Measurements from ENCODE around the gene POLN.

The POLN gene

GRCh38 chr4:2262145-2262943 is 20.4 kb upstream of the POLN start:
- peak; percentile 93 for DNase-seq (ENCODE audit: low read depth)

DNA sequence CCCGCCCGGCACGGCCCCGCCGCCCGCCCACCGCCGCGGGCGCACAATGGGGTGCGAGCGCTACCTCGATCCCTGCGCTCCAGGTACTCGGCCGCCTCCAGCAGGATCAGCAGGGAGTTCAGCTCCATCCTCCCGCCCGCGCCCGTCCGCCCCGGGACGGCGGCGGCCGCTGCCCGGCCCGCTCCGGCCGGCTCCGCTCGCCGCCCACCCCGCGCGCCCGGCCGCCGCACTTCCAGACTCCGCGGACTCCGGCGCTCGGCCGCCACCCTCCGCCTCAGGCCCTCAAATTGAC is 19.9 kb upstream of the POLN start, which contains the start of gene MXD4:
TSS of gene MXD4 (minus strand) at position 257 of the 292 bp plus-strand sequence. CDS start at position 128, 129 bp downstream.
- no peak for DNase-seq (ENCODE audit: low read depth)

DNA sequence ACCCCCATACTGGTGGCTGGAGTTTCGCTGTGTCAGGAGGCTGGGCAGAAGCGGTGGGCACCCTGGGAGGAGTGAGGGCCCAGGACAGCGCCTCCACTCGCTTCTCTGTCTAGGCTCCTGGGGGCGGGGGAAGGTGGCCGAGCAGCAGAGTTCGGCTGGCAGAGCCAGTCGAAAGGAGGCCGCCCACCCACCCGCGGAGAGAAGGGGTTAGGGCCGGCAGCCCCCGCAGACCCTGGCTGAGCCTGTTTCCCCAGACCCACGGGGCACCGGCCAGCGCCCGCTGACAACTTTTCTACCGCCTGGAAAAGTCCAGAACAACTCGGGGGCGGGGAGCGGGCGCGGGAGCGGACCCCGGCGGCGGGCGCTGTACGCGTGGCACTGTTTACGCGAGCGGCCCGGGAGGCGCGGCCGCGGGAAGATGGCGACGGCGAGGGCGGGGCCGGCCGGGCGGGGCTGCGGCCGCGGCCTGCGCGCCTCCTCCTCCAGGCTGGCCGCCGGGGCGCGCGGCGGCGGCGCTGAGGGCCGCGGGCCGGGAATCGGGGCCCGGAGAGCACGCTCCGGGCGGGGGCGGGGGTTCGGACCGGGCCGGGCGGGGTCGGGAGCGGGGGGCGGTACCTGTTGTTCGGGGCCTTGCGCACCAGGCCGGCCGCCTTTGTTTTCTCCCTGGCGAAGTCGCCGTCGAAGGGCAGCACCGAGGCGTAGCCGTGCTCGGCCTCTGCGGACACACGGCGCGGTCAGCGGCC is 19.4 kb upstream of the POLN start:
- no peak for DNase-seq (ENCODE audit: low read depth)

- DNase-seq (ENCODE audit: low read depth): no peak
Measured at GRCh38 chr4:2260344-2261109, 18.6 kb upstream of the POLN start.

DNA sequence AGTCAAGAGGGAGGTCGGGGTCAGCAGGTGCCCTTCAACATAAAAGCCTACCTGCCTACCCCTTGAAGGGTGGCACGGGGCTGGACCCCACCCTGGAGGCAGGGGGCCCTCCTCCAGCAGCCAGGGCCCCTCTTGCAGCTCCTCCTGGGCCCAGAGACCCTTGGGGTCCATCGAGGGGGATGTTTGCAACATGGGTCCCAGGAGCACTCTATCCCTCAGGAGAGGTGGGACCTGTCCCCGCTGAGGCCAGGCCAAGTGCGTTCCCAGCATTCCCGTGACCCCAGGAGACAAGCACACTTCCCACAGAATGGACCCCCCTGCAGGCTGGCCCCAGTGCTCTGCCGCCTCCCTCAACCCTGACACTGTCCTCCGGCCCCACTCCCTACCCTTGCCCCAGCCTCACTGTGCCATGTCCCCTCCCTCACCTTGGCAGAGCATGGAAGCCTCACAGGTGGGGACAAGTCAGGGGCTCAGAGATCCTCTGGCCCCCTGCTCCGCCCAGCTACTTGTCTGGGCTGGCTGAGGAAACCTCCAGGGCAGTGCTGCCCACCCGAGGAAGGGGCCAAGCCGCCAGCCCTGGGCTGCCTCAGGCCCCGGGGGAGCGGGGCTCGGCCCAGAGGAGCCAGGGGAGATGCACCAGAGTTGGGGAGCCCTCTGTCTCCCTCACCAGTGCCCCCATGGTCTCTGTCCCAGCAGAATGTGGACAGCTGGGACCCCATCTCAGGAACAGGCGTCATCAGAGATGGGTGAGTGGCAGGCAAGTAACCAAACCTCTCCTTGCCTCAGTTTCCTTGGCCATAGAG is 17.8 kb upstream of the POLN start:
- no peak for DNase-seq (ENCODE audit: low read depth)

GRCh38 chr4:2259036-2259540 is 17.2 kb upstream of the POLN start:
- DNase-seq (ENCODE audit: low read depth): no peak

DNA sequence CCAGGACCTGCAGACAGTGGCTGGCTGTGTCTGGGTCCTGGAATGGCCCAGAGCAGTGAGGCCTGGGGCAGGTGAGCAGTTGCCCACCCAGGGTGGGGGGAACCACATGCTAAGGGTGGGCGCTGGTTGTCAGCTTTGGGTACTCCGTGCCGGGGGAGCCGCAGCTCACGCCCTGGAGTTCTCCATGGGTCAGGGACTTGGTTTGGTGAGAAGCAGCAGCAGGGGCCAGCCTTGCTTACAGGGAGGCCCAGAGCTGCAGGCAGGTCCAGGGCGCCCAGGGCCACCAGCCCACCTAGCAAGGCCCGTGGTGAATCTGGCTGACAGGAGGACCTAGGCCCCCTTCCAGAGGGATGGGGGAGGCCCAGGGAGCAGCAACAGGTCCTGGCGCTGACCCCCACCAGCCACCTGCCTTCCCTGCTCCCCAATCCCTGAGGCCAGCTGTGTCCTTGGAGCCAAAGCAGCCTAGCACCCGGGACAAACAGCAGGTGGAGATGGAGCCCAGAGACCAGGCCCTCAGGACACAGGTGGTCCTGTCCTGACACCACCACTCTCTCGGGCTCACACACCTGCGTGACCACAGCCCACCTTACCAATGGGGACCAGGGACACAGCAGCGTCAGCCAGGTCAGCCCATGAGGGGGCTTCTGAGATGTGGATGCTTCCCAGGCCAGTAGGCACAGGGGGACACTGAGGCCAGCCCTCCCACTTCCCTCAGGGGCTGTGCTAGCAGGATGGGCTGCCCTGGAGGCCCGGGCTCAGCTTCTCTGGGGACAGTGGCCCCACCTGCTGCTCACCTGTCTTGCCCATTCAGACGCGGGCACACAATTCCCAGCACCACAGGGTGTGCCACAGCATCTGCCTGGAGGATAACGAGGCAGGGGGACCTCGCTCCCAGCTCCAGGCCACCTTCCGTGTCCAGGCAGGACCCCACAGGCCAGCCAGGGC is 16.4 kb upstream of the POLN start:
- no peak for DNase-seq (ENCODE audit: low read depth)

DNA sequence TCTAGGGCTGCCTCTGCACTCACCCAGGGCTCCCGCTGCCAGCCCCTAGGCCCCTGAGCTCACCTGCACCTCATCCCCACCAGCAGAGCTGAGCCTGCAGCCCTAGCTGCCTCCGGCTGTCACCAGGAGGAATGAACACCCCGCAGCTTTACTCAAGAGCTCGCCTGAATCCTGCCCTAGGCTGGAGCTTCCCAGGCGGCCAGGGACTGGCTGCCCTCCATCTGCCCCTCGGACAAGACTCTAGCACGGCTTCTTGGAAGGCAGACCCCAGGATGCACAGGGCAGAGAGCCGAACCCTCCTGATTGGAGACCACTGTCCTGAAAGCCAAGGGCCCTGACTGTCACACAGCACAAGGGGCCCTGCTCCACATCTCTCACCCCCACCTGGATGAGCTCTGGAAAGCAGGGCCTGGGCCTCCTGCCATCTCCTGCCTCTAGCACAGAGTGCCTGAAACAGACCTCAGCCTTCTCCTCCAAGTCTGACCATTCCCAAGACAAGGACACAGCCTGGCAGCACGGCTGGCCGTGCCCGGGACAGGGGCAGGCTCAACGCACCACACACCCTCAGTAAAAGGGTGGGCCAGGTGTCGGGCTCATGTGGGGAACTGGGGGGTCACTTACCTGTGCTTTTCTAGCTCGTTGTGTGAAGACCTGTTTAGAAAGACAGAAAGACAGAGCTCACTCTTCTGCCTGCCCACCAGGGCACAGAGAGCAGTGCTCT is 15.6 kb upstream of the POLN start:
- no peak for DNase-seq (ENCODE audit: low read depth)

GRCh38 chr4:2256781-2257191 is 14.9 kb upstream of the POLN start:
- no peak for DNase-seq (ENCODE audit: low read depth)

- no peak for DNase-seq (ENCODE audit: low read depth)
Measured at GRCh38 chr4:2256156-2256731, 14.3 kb upstream of the POLN start.

DNA sequence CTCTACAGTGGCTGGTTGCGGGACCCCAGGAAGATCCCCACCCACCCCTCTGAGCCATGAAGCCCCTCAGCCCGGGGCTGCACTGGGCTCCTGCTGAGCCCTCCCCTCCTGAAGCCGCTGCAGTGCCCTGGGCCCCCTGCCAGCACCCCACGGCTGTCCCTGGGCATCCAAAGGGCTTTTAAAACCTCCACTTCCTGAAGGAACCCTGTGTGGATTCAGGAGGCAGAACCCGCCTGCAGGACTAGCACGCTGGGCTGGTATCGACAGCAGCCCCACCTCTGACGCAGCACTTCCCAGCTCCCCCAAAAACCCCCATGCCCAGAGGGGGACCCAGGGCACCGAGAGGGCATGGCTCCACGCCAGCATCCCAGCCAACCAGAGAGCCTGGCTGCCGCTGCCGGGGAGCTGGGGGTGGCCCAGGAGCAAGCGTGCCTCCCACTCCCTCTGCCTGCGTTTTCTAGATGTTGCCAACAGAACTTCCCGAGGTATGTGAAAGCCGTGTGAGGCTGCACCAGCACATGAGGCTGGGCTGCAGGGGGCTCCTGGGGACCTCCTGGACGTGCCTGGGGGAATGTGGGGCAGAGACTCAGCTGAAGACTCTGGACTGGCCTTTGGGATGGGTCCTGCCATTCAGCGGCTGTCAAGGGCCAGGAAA is 13.7 kb upstream of the POLN start:
- no peak for DNase-seq (ENCODE audit: low read depth)

DNA sequence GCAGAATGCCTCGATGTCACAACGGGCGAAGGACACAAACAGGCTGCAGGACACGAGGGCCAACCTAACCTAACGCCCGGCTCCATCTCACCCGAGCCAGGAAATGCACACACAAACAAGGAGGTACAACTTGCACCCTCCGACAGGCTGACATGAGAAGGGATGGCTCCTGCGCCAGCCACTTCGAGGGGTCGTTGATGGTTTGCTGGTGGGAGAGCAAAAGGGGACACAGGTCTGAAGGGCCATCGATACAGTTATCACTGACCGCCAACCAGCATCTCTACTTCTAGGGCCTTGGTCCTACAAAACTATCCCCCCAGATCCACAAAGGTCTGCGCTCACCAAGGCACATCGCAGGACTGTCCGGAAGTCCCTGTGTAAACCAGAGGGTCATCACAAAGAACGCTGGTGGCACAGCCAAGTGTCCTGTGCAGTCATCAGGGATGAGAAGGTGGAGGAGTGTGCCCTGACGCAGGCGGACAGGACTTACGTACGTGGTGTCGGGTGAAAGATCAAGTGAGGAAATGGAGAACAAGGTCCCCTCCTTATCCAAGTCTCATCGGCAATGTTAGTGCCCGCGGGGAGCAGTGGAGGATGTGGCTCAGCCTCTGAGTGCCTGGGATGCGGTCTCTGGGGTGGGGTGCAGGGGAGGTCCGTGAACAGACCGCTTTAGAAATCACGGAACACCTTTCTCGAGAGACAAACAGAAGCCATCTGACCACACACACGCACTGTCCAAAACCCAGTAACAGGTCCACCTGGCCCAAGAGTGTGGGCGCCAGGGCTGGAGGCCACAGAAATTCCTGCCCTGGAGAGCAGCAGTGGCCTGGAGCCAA is 13.0 kb upstream of the POLN start:
- no peak for DNase-seq (ENCODE audit: low read depth)

DNA sequence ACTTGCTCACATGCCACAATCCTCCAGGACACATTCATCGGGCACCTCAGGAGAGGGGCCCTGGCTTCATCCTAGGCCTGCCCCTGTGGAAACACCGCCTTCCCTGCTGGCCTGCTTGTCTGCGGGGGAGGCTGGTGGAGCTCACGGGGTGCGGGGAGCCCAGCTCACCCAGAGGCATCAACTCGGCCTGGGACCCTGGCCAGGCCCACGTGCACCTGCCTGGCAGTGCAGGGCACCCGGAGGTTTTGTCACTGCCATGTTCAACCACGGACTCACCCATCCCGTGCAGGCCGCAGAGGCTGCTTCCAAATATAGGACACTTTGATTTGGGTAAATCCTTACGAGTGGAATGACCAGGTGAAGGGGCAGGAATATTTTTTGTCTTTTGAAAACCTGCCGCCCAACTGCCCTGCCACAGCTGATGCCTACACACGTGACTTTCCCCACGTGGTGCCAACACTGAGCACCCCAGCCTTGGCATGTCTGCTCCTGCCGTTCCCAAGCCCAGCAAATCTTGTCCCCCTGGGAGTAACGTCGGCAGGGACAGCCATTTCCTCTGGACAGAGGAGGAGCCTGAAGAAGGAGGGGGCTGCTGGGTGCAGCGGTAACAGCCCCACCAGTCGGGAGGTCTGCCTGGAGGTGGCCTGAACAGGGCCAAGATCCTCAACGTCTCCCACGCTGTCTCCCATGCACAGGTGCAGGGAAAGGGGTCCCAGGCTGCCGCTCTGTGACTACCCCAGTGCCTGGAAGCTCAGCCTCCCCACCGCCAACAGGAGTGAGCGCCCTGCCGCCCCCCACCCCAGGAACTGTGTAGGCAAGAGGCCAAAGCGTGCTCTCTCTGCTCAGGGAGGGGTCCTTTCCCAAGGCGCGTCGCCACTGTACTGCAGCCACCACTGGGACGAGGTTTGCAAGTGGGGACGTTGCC is 11.5 kb upstream of the POLN start:
- no peak for DNase-seq (ENCODE audit: low read depth)

- no peak for DNase-seq (ENCODE audit: low read depth)
Measured at GRCh38 chr4:2252530-2253091, 10.7 kb upstream of the POLN start.

DNA sequence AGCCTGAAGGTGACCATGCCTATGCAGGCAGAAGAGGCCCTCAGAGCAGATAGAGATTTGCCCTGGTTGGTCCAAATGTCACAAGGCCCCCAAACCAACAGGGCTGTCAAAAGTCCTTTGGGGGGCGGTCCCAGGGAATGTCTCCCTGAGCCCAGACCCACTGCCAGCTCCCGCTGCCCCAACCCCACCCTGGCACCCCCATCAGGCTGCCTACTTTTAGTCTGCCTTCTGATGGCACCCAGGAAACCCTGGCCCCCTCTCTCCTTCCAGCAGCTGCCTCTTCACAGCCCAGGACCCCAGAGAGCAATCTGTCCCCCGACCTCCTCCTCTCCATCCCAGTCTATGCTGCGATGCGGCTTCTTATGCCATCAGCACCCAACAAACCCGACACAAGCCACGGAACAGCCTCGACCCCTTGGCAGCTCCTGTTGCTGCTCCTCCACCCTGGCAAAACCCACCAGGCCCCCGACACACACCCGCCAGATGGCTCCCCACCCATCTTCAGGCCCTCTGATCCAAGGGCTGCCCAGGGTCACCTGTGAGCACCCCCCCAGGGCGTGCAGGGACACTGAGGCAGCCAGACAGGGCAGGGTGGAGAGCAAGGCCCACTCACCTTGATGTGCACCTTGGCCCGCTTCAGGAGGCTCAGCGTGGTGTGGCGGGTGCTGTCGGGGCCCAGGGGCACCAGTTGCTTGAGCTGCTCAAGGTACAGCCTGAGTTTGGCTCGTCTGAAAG is 10.0 kb upstream of the POLN start:
- DNase-seq (ENCODE audit: low read depth): no peak

All from non-pigmented ciliary epithelial cell (primary cell).